ENCODE measurements around the gene MMP7.

MMP7 gene

DNA sequence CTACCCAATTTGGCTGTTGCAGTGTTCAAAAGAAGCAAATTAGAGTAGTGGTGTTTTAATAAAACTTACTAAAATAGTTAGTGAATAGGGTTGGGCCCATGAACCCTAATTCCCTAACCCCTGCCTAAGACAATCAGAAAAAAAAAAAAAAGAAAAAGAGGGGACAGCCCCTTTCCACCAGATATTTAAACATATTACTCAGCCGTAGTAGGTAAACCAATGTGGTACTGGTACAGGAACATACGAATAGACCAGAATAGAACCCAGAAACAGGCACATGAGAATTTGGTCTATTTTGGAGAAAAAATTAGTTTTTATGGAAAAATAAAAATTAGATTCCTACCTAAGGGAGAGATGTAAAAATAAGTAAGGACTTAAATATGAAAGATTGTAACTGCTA, 38.6 kb downstream of the MMP7 start:
- no peak for DNase-seq

DNA sequence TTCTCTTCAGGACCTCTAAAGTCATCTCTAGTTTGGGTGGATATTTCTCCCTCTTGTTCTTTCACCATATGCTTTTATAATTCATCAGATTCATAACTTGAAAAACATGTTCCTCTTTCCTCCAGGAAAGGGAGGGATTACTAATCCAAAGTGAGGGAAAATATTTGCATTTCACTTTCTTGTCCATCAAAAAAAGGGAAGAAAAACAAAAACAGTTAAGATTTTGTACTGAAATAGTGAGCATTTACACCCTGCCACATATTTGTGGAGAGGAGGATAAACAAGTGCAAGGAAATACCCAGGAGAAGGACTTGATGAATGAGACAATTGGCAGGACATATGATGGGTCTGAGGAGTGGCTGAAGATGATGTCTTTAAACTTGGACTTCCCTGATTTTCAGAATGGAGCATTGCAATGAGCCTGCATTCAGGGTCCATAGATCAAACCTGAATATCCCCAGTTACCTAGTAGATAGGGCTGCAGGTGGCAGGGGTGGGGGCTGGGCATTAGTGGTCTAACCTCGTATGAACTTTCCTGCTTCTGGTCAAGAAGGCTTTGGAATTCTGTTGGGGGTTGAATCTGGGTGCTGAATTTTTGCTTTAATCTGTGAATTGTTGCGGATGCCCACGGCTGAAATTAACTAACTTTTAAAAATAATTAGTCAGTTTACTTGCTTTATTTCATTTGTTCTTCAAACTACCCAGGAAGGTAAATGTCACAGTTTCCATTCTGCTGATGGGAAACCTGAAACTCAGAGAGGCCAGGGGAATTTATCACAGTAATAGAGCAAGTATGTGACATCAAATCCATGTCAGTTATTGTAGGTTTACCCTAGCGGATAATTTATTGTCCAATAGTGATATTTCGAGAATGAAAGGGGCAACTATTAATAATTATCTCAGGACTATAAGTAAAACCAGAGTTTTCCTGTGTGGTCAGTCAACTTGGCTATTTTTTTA, 41.1 kb downstream of the MMP7 start:
- no peak for DNase-seq

- no peak for DNase-seq
Measured at GRCh38 chr11:102488208-102488607, 42.3 kb downstream of the MMP7 start.

DNA sequence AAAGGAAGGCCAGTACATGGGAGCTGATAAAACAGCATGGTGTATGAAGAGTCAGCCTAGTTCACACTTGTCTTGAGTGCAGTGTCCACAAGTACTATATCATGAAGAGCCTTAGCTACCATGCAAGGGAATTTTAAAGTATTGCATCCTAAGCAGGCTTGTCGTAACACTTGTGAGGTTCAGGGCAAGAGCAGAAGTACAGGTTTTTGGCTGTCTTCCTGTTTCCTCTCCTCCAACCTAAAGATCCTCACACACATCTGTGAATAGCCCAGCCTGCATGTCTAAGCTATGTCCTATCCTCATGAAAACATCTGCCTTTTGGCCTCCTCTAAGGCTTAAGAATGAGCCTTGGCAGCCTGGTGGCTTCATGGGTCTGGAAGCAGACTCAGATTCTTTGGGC, 43.3 kb downstream of the MMP7 start:
- no peak for DNase-seq

GRCh38 chr11:102486584-102486983, 44.0 kb downstream of the MMP7 start:
- no peak for DNase-seq

- no peak for DNase-seq
Measured at GRCh38 chr11:102485095-102485722, 45.3 kb downstream of the MMP7 start.

DNA sequence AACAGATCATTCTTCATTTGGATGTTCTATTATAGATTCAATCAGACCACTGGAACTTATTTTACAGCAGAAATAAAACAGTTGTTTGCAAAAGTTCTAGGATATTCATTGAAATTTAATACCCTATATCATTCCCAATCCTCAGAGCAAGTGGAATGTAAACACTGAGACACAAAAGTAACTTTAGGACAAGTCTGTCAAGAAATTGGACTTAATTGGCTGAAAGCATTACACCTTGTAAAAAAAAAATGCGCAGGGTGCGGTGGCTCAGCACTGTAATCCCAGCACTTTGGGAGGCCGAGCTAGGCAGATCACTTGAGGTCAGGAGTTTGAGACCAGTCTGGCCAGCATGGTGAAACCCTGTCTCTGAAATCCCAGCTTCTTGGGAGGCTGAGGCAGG, 48.1 kb downstream of the MMP7 start:
- no peak for DNase-seq

- DNase-seq = no peak
Measured at GRCh38 chr11:102479733-102480132, 50.8 kb downstream of the MMP7 start.

GRCh38 chr11:102478673-102479299, 51.8 kb downstream of the MMP7 start:
- no peak for DNase-seq

DNA sequence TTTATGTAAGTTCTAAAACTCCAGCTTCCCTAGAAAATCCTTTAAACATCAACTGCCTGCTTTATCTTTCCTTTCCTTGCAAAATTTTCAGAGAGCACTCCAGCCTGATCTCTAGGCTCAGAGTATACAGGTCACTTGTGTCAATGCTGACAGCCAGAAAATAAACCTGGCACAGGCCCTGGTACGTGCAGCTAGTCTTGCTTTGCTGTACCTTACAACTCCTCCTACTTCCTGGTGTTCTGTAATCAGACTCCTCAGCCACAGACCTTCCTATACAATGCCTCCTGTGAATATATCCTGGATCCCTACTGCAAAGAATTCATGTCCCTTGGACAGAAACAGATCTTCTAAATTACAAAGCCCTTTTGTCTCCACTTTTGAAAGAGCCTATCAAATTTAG, 53.7 kb downstream of the MMP7 start:
- DNase-seq = peak; percentile 23

- no peak for DNase-seq
Measured at GRCh38 chr11:102476069-102476468, 54.5 kb downstream of the MMP7 start.

GRCh38 chr11:102473543-102473942, 57.0 kb downstream of the MMP7 start:
- DNase-seq = no peak

GRCh38 chr11:102472127-102472526, 58.4 kb downstream of the MMP7 start:
- DNase-seq = no peak

DNA sequence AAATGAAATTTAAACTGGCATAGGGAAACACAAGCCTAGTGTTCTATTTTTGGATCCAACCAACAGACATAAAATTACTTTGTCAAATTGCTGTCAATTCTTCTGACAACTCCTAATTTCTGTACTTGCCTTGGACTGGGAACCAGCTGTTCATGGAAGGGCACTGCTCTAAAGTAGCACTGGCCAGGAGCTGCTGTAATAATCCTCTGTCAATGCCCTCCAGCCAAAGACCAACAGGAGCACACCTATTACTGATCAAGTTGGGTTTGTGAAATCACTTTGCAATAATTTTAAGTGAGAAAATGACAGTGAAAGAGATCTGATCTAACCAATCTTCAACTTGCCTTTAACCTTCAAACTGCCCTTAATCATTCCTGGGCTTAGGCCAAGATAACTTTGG, 59.1 kb downstream of the MMP7 start:
- no peak for DNase-seq

Measured in COR-L47 (cell line).